ENCODE results near the gene BCAN. TPM values are rescaled to one million over a fixed set of nuclear protein-coding genes. Genes with fewer than 3 reads are reported as not detected.
"Not testable (repeated sequence)": the region's sequence is repeated elsewhere in the genome, so short reads cannot be mapped to it uniquely, and the experiment has no call there.

BCAN gene, protein sequence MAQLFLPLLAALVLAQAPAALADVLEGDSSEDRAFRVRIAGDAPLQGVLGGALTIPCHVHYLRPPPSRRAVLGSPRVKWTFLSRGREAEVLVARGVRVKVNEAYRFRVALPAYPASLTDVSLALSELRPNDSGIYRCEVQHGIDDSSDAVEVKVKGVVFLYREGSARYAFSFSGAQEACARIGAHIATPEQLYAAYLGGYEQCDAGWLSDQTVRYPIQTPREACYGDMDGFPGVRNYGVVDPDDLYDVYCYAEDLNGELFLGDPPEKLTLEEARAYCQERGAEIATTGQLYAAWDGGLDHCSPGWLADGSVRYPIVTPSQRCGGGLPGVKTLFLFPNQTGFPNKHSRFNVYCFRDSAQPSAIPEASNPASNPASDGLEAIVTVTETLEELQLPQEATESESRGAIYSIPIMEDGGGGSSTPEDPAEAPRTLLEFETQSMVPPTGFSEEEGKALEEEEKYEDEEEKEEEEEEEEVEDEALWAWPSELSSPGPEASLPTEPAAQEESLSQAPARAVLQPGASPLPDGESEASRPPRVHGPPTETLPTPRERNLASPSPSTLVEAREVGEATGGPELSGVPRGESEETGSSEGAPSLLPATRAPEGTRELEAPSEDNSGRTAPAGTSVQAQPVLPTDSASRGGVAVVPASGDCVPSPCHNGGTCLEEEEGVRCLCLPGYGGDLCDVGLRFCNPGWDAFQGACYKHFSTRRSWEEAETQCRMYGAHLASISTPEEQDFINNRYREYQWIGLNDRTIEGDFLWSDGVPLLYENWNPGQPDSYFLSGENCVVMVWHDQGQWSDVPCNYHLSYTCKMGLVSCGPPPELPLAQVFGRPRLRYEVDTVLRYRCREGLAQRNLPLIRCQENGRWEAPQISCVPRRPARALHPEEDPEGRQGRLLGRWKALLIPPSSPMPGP
- total RNA-seq (2014; rRNA removed; shearing (Covaris generic)) = 34.2 and 43.7 TPM in 2 replicates
- polyA plus RNA-seq (2015; cell fraction: cytosol; rRNA removed) = 77.7 and 93.2 TPM in 2 replicates
- 45.2 and 74.8 TPM in 2 replicates for polyA plus RNA-seq (2015; cell fraction: nucleus; rRNA removed)

DNA sequence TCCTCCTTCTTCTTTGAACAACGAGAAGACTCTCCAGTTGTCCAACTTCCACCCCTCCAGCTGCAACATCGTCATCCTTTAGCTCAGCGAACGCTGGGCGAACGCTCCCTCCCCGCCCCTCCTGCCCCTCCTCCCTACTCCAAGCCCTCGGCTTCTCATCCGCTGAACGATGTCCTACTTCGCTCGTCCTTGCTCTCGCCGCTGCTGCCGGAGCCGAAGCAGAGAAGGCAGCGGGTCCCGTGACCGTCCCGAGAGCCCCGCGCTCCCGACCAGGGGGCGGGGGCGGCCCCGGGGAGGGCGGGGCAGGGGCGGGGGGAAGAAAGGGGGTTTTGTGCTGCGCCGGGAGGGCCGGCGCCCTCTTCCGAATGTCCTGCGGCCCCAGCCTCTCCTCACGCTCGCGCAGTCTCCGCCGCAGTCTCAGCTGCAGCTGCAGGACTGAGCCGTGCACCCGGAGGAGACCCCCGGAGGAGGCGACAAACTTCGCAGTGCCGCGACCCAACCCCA, at the start of gene BCAN:
BCAN (plus strand) TSS at position 357 of the 504 bp plus-strand sequence. CDS start 3,938 bp downstream, outside the sequence.
- DNase-seq (ENCODE audit: low read depth, low spot score) = peak; percentile 79
- in situ Hi-C loops (cut with HindIII; ENCODE audit: low pct_unique_long_range_greater_than_20kb, low sequenced_read_pairs) = no loop called here

DNA sequence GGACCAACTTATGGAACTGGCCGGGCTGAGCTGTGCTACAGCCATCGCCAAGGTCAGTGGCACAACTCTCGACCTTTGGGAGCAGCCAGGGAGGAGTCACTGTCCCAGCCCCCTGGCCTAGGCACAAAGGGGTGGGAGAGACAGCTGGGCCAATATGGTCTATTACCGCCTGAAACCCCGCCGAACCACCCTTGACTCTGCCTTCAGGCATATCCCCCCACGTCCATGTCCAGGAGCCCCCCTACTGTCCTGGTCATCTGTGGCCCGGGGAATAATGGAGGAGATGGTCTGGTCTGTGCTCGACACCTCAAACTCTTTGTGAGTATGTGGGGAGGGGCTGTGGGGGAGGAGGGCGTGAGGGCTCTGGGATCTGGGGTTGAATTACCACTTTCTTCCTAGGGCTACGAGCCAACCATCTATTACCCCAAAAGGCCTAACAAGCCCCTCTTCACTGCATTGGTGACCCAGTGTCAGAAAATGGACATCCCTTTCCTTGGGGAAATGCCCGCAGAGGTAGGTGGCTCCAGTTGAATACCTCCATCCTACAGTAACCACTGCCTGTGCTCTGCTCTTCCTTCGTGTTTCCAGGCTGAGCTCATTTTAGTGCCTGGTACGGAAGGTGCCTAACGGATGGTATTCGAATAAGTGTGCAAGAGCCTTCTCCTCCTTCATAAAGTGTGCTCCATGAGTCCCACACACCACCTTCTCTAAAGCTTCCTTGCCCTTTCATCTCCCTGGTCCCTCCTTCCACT, 49.6 kb upstream of the BCAN start:
- in situ Hi-C loops (cut with HindIII; ENCODE audit: low pct_unique_long_range_greater_than_20kb, low sequenced_read_pairs) = no loop called here

DNA sequence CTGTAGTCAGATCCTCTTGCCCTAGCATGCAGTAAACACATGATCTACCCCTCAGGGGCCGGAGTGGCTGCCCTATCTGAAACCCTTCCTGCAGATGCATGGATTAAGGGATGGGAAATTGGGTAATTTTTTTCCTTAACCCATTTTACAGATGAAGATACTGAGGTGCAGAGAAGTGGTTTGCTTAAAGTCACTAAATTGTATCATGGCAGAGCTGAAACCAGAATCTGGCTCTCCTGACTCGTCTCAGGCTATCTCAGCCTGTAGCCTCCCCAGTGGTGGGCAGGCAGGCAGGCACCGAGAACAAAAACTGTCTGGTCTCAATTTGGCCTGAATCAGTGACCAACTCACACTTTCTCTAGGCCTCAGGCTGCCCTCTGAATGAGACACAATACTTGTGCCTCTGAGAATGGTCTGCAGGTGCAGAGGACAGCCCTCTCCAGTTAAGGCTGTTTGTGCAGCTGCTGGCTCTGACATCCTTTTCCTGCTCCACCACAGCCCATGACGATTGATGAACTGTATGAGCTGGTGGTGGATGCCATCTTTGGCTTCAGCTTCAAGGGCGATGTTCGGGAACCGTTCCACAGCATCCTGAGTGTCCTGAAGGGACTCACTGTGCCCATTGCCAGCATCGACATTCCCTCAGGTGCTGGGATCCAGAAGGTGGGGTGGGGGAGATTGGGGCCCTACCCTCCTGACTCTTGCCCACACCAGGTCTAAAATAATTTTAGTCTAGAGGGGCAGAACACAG, 48.8 kb upstream of the BCAN start:
- DNase-seq (ENCODE audit: low read depth, low spot score) = peak; percentile 36
- in situ Hi-C loops (cut with HindIII; ENCODE audit: low pct_unique_long_range_greater_than_20kb, low sequenced_read_pairs) = no loop called here

More for the DNA sequence above, 49.6 kb upstream of the BCAN start:
- no peak for DNase-seq (ENCODE audit: low read depth, low spot score)

DNA sequence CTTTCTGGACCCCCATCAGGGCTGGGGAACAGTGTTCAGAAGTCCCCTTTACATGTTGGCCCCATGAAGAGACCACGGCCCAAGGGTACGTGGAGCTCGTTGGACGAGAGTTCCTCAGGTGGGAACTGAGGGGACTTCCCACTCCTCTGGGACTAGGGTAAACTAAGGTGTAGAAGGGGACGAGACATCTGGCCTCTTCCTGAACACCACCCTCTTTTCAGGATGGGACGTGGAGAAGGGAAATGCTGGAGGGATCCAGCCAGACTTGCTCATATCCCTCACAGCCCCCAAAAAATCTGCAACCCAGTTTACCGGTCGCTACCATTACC, 48.3 kb upstream of the BCAN start:
- in situ Hi-C loops (cut with HindIII; ENCODE audit: low pct_unique_long_range_greater_than_20kb, low sequenced_read_pairs) = no loop called here
- DNase-seq (ENCODE audit: low read depth, low spot score) = no peak

DNA sequence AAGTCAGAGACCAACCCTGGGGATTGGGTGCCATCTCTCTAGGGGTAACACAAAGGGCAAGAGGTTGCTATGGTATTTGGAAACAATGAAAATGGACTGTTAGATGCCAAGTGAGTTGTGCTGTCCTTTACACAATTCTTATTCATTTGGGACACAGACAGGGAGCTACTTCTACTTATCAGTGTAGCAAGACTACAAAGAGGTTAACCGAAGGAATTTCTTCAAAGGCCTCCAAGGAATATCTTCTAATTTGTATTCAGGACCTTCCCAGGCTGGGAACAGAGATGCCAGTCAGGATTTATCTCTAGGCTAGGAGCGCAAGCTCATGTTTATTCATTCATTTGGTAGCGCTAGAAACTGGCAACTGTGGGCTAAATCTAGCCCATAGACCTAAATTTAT, 47.7 kb upstream of the BCAN start:
- in situ Hi-C loops (cut with HindIII; ENCODE audit: low pct_unique_long_range_greater_than_20kb, low sequenced_read_pairs) = no loop called here
- DNase-seq (ENCODE audit: low read depth, low spot score) = no peak

DNA sequence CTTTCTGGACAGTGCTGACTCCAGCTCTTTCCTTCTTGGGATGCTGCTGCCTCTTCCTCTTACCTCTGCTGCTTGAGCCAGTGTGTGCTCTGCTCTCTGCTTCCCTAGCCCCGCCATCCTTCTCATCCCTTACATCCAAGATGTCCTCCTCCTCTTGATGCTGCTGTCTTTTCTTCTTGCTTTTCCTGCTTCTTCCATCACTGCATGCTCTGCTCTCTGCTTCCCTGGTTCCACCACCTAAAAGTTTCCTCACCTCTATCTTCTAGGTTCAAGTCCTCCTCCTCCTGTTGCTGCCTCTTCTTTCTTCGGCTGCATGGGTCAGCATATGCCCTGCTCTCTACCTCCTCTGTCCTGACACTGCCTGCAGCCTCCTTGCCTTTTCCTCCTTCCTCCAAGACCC, 46.9 kb upstream of the BCAN start:
- DNase-seq (ENCODE audit: low read depth, low spot score) = no peak
- in situ Hi-C loops (cut with HindIII; ENCODE audit: low pct_unique_long_range_greater_than_20kb, low sequenced_read_pairs) = no loop called here

DNA sequence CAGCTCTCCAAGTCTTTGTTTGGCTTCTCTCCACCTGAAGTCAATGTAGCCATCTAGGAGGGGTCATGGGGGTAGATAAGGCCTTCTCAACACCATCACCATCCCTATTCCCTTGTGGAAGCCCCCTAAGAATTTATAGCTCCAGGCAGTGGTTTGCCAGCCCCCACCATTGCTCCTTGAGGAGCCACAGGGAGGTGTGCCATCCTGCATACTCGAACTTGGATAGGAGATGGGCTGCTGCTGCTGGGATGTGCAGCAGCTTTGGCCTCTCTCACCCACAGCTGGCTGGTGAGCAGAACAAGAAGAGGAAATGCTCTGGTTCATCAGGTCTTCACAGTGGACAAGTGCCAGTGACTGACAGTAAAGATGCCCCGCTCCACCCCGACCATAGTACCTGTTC, 45.5 kb upstream of the BCAN start:
- DNase-seq (ENCODE audit: low read depth, low spot score) = no peak
- in situ Hi-C loops (cut with HindIII; ENCODE audit: low pct_unique_long_range_greater_than_20kb, low sequenced_read_pairs) = no loop called here

DNA sequence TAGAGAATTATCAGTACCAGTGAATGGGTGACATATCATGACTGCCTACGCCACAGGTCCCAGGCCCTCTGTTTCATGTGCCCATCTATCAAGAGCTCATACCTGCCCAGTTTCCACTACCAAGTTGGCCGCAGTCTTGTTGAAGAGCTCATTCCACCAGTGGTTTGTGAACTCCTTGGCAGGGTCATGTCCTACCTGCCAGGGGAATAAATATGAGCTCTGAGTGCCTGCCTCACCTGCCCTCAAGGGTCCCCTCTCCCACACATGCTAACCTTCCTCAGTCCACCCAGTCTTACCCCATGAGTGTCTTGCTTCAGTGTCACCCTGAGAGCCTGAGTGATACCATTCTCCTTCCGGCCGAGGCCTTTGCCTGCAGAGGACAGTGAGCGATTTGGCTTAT, 43.8 kb upstream of the BCAN start:
- DNase-seq (ENCODE audit: low read depth, low spot score) = no peak
- in situ Hi-C loops (cut with HindIII; ENCODE audit: low pct_unique_long_range_greater_than_20kb, low sequenced_read_pairs) = no loop called here

DNA sequence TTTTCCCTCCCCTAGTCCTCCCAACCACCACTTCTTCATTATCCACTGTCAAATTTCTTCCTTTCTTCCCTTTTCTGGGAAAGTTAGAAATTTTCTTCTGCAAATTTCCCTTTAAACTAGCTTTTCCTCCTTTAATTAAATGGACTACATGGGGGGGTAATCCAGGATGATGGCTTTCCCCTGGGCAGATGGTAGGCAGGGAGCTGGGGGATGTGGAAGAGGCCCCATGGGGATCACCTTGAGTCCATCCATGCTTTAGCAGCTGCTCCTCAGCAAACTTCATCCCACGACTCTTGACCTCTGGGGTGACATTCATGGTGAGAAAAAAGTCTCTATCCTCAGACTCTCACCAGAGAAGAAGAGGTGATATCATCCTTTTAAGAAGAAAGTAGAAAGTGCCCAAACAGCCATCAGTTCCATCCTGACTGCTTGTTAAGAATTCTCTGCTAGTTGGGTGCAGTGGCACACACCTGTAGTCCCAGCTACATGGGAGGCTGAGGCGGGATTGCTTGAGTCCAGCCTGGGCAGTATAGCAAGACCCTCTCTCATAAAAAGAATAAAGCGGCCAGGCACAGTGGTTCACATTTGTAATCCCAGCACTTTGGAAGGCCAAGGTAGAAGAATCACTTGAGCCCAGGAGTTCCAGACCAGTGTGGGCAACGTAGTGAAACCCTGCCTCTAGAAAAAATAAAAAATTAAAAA, 43.0 kb upstream of the BCAN start:
- in situ Hi-C loops (cut with HindIII; ENCODE audit: low pct_unique_long_range_greater_than_20kb, low sequenced_read_pairs) = no loop called here

DNA sequence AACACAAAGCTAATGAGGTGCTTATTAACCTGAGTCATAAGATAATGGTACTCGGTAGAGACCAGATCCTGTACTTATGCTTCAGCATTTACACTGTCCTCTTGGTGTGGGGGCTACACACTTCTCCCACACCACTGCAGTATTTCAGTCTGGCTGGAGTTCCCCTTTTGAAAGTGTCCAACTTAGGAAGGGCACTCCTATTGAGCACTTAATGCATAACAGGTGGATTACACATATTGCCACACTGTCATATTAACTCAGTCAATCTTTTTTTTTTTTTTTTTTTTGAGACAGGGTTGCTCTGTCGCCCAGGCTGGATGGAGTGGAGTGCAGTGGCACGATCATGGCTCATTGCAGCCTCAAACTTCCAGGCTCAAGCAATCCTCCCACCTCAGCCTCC, 42.1 kb upstream of the BCAN start:
- in situ Hi-C loops (cut with HindIII; ENCODE audit: low pct_unique_long_range_greater_than_20kb, low sequenced_read_pairs) = no loop called here
- no peak for DNase-seq (ENCODE audit: low read depth, low spot score)

More for the DNA sequence above, 43.0 kb upstream of the BCAN start:
- no peak for DNase-seq (ENCODE audit: low read depth, low spot score)

DNA sequence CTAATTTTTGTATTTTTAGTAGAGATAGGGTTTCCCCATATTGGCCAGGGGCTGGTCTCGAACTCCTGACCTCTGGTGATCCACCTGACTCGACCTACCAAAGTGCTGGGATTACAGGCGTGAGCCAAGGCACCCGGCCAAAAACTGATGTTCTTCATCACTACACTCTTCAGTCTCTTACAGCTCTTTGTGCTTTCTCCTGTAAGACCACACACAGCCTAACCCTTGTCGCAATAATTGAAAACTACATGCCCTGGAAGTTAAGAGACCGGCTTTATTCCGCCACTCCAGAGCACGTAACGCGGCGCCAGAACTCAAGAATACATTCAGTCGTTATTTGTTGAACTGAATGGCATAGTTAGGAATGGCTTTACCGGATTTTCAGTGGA, 41.2 kb upstream of the BCAN start:
- in situ Hi-C loops (cut with HindIII; ENCODE audit: low pct_unique_long_range_greater_than_20kb, low sequenced_read_pairs) = no loop called here
- no peak for DNase-seq (ENCODE audit: low read depth, low spot score)

DNA sequence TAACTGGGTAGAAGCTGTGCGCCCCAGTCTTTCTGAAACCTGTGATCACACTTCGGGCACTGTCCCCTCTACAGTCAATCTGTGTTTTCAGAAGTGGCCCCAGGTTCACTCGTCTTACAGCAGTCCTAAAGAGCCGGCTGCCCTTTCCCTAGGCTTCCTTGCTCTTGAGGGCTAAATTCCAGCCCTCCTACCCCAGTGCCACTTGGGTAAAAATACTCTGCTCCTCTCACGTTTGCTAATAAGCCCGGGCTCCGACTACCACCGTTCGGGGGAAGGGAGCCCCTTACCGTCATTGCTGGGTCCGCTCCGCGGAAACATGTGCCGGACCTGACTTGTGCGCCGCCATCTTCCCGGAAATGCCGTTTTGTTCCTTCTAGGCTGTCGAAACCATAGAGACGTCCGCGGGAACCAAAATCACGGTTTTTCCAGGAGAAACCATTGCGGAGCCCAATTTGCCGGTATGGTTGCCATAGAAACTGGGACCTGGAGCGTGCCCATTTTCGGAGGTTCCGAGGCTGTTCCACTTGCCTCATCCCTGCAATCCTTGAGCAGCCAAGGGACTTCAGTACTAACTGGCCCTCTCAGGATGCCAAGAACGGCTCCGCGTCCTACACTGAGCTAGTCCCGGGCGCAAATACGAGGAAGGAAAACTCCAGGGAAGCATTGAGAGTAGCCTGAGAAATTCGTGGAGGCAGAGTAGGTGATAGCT, 40.6 kb upstream of the BCAN start, which contains the start of gene GPATCH4:
GPATCH4 (minus strand) TSS at position 358 of the 709 bp plus-strand sequence.
- DNase-seq (ENCODE audit: low read depth, low spot score) = peak; percentile 89
- in situ Hi-C loops (cut with HindIII; ENCODE audit: low pct_unique_long_range_greater_than_20kb, low sequenced_read_pairs) = no loop called here

DNA sequence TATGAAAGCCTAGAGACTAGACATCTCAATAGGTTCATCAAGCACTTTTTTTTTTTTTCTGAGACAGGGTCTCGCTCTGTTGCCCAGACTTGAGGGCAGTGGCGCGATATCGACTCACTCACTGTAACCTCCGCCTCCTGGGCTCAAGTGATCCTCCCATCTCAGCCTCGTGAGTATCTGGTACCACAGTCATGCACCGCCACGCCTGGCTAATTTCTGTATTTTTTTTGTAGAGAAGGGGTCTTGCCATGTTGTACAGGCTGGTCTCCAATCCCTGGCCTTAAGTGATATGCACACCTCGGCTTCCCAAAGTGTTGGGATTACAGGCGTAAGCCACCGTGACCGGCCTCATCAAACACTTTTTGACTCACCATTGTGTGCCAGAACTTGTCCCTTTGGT, 40.0 kb upstream of the BCAN start:
- in situ Hi-C loops (cut with HindIII; ENCODE audit: low pct_unique_long_range_greater_than_20kb, low sequenced_read_pairs) = no loop called here
- DNase-seq (ENCODE audit: low read depth, low spot score) = no peak

DNA sequence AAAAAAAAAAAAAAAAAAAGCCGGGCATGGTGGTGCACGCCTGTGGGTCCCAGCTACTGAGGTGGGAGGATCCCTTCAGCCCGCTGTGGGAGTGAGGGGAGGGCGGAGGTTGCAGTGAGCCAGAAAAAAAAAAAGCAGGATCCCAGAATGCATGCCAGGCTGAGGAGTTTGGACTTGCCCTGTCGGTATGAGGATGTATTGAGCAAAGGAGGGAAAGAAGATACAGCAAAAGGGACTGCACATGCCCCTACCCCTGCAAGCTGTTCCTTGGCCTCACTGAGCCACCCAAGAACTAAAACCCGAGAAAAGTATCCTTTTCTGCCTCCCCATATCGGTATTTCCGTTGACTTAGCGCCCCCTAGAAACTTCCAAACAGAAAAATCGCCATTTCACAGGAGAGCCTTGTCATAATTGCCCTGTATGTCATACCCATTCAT, 39.3 kb upstream of the BCAN start:
- peak; percentile 62 for DNase-seq (ENCODE audit: low read depth, low spot score)
- in situ Hi-C loops (cut with HindIII; ENCODE audit: low pct_unique_long_range_greater_than_20kb, low sequenced_read_pairs) = no loop called here

DNA sequence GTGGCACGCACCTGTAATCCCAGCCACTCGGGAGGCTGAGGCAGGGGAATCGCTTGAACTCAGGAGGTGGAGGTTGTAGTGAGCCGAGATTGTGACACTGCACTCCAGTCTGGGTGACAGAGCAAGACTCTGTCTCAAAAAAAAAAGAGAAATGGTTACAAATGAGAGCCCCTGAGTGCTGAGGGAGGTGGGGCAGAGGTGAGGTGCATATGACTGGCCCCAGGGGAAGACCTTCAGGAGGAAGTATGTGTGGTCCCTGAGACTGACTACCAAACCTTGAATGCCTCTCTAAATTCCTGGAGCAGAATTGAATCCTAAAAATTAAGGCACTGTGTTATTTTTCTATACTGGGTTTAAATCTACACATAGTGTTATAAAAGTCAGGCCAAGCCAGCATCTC, 34.6 kb upstream of the BCAN start:
- in situ Hi-C loops (cut with HindIII; ENCODE audit: low pct_unique_long_range_greater_than_20kb, low sequenced_read_pairs); DNase-seq (ENCODE audit: low read depth, low spot score): not testable (repeated sequence)

All from SK-MEL-5 (cell line).